LNCaP clone FGC (cell line): ENCODE data around the gene JUN.
A peak's percentile ranks its signal among the peaks of the same experiment; 100 is the strongest.

ENCODE experiments used
- DNase-seq: peaks from one replicate; pipeline ENCODE4 v3.0.0-alpha.2; 2011; ENCODE audit warnings: low read depth
- H3K4me3 ChIP-seq: 2 replicates; pipeline ENCODE4 v1.5.1; 2011; ENCODE audit warnings: mild to moderate bottlenecking, low read depth, low read length, control low read depth
- TF ChIP-seq, protein P1 (sequence below): IDR thresholded peaks from 2 replicates; pipeline ENCODE4 v1.5.1; 2012; ENCODE audit warnings: mild to moderate bottlenecking; ENCODE audit not compliant: control insufficient read depth, insufficient read depth; ENCODE audit errors: extremely low read depth

Gene JUN

DNA sequence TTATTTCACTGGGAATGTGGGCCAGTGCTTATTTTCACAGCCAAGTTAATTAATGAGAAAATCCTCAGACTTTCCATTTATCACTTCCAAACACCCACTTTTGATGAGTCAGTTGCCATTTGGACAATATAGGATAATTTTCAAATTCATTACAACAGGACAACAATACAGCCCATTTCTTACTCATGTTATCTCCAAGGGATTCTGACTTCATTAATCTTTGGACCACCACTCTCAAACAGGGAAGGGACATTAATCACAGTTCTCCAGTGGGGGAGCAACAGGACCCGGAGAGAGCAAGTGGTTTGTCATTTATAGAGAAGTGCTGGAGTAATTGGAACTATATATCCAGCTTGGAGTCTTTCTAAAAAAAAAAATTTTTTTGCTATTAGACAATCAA, 38.7 kb downstream of the JUN start:
- TF ChIP-seq, protein P1, sequence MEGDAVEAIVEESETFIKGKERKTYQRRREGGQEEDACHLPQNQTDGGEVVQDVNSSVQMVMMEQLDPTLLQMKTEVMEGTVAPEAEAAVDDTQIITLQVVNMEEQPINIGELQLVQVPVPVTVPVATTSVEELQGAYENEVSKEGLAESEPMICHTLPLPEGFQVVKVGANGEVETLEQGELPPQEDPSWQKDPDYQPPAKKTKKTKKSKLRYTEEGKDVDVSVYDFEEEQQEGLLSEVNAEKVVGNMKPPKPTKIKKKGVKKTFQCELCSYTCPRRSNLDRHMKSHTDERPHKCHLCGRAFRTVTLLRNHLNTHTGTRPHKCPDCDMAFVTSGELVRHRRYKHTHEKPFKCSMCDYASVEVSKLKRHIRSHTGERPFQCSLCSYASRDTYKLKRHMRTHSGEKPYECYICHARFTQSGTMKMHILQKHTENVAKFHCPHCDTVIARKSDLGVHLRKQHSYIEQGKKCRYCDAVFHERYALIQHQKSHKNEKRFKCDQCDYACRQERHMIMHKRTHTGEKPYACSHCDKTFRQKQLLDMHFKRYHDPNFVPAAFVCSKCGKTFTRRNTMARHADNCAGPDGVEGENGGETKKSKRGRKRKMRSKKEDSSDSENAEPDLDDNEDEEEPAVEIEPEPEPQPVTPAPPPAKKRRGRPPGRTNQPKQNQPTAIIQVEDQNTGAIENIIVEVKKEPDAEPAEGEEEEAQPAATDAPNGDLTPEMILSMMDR, result no peak
- DNase-seq, result no peak
- H3K4me3 ChIP-seq, result no peak overlapping the region

- H3K4me3 ChIP-seq, result no peak overlapping the region
- no peak for DNase-seq
- TF ChIP-seq, protein P1, result no peak
These were observed 41.9 kb downstream of the JUN start for GRCh38 chr1:58741678-58742553.

DNA sequence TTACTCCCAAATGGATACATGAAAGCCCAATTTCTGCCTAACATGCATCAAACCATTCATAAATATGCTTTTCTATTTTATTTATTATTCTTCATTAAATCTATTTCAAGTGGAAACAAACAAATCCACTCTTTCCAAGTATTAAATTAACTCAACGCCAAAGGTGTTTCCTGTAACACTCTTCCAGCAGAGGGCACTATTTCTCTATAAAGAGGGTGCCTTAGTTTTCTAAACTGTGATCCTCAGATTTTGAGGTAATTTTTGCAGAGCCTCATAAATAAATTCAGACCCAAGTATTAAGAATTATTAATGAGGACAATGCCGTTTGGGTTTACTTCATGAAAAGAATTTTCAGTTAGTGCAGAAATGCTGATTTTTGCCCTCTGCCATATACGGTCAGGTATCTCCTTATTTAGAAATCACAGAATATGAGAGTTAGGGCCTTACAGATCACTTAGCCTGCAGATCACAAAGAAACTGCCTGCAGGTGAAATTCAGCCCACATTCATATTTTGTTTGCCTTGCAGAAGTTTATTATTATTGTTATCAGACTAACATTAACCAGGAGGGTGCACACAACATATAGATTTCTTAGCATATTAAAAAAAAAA, 43.9 kb downstream of the JUN start:
- no peak for DNase-seq

DNA sequence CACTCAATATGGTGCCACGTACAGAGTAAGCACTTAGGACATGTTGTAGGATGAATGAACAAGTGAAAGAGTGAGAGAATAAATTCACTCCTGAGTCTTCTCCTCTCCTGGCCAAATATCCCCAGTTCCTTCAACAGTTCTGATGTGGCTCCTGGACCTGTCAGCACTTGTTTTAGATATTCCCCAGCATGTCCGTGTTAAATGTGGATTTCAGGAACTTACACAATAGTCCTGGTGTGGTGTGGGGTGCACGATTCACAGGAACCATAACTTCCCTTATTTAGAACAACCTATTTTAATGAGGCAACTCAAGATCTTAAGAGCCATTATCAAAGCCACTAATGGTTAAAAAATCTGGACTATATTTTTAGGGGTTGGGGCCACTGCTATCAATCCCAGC, 45.0 kb downstream of the JUN start:
- no peak overlapping the region for H3K4me3 ChIP-seq
- no peak for DNase-seq
- TF ChIP-seq, protein P1, result no peak

More for the DNA sequence above, 43.9 kb downstream of the JUN start:
- no peak overlapping the region for H3K4me3 ChIP-seq
- TF ChIP-seq, protein P1, result peak; percentile 75

- no peak for DNase-seq
These were observed 48.3 kb downstream of the JUN start for GRCh38 chr1:58735586-58735985.

GRCh38 chr1:58734630-58735029, 49.2 kb downstream of the JUN start:
- no peak overlapping the region for H3K4me3 ChIP-seq
- TF ChIP-seq, protein P1, result no peak
- DNase-seq, result no peak

More at GRCh38 chr1:58735586-58735985, 48.3 kb downstream of the JUN start:
- TF ChIP-seq, protein P1, result no peak
- H3K4me3 ChIP-seq, result no peak overlapping the region
